Thoracic aorta (tissue), 2 donors: ENCODE measurements around the gene RSL24D1. TPM values are rescaled to one million over a fixed set of nuclear protein-coding genes. Genes with fewer than 3 reads are reported as not detected.

Experiments
- ATAC-seq: fragments of 150-250 bp; one replicate; pipeline ENCODE4 v1.8.0; 2017; ENCODE audit warnings: low read depth; ENCODE audit not compliant: insufficient number of reproducible peaks, low FRiP score
- DNase-seq: peaks from one replicate; pipeline ENCODE4 v3.0.0-alpha.2; 2020; ENCODE audit warnings: low spot score
- H3K27ac ChIP-seq, 2 donors: fragments of 200-600 bp; sonication (generic); 1 replicate in 1 of 2; 2 replicates in 1 of 2; pipeline ENCODE4 v1.5.1; 2016; ENCODE audit warnings: mild to moderate bottlenecking in 2 of 2, moderate library complexity in 2 of 2
- H3K27me3 ChIP-seq: fragments of 200-600 bp; sonication (generic); replicated peaks from 2 replicates; pipeline ENCODE4 v1.6.0; 2016; ENCODE audit warnings: mild to moderate bottlenecking; ENCODE audit not compliant: insufficient read depth
- H3K36me3 ChIP-seq: fragments of 200-600 bp; sonication (generic); one replicate; pipeline ENCODE4 v1.5.1; 2016
- H3K4me1 ChIP-seq, 2 donors: fragments of 200-600 bp; sonication (generic); 1 replicate in 1 of 2; 2 replicates in 1 of 2; pipeline versions ENCODE4 v1.5.1 to v1.6.0; 2016; ENCODE audit warnings: low read depth in 2 of 2, mild to moderate bottlenecking in 1 of 2; ENCODE audit not compliant: control insufficient read depth in 1 of 2
- H3K4me3 ChIP-seq: fragments of 200-600 bp; sonication (generic); 2 replicates; pipeline ENCODE4 v1.5.1; 2016; ENCODE audit warnings: mild to moderate bottlenecking
- H3K9me3 ChIP-seq: fragments of 200-600 bp; sonication (generic); 2 replicates; pipeline ENCODE4 v1.5.1; 2016
- total RNA-seq, 2 donors: library from RNA; depleted of rRNA; stranded (reverse); fragments of >200 nt; gene quantifications; one replicate each; pipeline versions ENCODE4 v1.1.0 to v1.2.3, GENCODE V29; 2016
- TF ChIP-seq, protein P1 (sequence below): fragments of 200-600 bp; sonication (generic); IDR thresholded peaks from one replicate; pipeline ENCODE4 v1.5.1; 2019; ENCODE audit warnings: antibody characterized with exemption

Gene RSL24D1
- total RNA-seq, 2 donors from 2014 or later = 34.9 to 85.5 TPM

DNA sequence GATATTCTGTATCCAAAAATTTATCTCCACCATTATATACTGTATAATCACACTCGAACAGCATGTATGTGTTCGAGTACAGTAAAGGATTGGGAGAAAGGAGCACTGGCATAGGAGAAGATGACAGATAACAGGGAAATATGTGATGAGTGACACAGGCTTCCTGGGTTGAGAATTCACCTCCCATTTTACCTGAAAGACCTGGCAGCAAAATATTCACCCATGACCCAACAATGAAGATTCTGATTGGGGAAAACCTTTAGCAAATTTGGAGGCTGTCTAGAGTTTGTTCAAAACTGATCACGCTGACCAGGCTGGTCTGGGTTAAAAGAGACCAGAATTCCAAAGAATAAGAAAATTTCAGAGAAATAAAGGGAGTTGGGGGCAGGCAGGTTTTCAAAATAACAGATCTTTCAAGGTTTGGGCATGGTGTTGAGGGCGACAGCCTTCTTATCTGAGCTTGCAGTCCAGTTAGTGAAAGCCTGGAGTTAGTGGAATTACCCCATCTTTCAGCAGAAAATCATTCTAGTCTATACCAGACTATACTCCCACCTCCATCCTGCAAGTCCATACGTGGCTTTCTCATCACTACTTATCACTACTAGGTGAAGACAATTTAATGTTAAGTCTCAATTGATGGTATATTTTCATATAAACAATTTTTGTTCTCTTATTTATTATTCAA is 42.8 kb upstream of the RSL24D1 start:
- no peak overlapping the region for H3K27ac ChIP-seq
- H3K9me3 ChIP-seq = no peaks in the 10 kb centered on the region
- TF ChIP-seq, protein P1, sequence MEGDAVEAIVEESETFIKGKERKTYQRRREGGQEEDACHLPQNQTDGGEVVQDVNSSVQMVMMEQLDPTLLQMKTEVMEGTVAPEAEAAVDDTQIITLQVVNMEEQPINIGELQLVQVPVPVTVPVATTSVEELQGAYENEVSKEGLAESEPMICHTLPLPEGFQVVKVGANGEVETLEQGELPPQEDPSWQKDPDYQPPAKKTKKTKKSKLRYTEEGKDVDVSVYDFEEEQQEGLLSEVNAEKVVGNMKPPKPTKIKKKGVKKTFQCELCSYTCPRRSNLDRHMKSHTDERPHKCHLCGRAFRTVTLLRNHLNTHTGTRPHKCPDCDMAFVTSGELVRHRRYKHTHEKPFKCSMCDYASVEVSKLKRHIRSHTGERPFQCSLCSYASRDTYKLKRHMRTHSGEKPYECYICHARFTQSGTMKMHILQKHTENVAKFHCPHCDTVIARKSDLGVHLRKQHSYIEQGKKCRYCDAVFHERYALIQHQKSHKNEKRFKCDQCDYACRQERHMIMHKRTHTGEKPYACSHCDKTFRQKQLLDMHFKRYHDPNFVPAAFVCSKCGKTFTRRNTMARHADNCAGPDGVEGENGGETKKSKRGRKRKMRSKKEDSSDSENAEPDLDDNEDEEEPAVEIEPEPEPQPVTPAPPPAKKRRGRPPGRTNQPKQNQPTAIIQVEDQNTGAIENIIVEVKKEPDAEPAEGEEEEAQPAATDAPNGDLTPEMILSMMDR = no peak
- no peak for DNase-seq
- H3K36me3 ChIP-seq = no peaks in the 10 kb centered on the region
- no peaks in the 10 kb centered on the region for H3K4me1 ChIP-seq
- H3K27me3 ChIP-seq = no peaks in the 10 kb centered on the region
- no peak overlapping the region for H3K4me3 ChIP-seq
- ATAC-seq = no peak

DNA sequence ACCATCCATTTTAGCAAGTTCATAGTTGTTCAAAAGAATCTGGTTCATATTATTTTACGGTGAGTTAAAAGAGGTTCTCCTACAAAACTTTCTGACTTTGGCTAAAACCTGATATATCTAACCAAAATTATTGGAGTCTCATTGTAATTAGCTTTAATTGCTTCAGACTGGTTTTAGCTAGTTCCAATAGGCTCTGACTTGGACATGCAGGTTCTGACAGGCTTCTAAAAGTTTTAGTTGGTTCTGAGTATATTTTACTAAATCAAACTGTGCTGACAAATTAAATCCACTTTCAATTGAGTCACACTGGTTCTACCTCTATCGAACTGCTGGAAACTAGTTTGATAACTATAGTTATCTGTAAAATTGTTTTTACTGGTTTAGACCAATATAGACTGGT is 42.1 kb upstream of the RSL24D1 start:
- DNase-seq (no peak), ATAC-seq (no peak)
- H3K9me3 ChIP-seq = no peaks in the 10 kb centered on the region
- H3K27ac ChIP-seq = no peak overlapping the region
- no peak overlapping the region for H3K4me3 ChIP-seq
- no peaks in the 10 kb centered on the region for H3K27me3 ChIP-seq
- no peaks in the 10 kb centered on the region for H3K4me1 ChIP-seq
- peaks cover 3% of the 10 kb centered on the region for H3K36me3 ChIP-seq
- TF ChIP-seq, protein P1 = no peak

DNA sequence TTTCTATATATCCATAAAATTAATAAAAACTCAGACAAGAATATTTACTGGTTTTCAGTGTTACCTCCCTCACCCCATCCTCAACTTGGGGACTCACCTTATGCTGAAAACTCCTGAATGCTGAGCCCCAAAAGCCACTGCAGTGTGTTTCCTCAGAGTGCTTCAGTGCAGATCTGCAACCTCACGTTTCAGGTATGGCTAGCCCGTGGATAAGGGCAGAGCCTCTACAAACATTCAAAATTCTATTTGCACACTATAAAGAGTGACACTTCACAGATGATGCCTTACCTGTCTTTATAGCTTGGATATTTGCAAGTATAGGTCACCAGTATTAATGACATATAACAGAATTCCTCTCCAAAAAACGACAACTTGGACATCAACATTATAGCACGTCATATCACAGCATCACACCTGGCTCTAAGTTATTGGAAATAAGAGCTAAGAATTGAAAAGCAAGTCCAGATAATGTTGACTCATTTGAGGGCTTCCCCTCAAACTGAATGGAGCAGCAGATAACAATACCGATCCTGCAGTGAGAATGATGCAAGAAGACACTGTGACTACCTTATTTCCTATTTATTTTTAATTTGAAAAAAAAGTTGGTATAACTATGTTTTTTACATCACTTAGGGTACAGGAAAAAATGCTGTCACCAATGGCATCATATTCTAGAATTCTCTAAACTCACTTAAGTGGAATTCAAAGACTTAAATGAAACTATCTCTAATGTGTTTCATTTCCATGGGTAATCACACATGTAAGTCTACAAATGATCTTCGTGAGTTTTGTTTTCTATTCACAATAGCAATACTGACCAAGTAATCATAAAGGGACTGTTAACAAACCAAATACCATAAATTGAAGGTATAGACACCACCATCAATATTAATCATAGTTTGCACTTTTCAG is 40.7 kb upstream of the RSL24D1 start:
- ATAC-seq = no peak

DNA sequence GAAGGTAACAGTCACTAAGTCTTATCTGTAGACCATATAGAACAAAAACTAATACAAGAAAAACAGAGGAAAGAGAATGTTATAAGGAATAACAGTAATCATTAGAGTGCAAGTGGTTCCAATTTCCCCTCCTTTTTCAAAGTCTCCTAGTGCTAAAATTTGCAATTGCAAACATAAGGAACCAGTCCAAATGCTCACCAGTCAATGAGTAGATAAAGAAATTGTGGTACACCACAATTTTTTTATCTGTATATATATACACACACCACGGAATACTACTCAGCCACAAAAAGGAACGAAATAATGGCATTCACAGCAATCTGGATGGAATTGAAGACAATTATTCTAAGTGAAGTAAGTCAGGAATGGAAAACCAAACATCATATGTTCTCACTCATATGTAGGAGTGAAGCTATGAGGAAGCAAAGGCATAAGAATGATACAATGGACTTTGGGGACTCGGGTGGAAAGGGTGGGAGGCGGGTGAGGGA is 38.9 kb upstream of the RSL24D1 start:
- no peak overlapping the region for H3K4me3 ChIP-seq
- H3K27ac ChIP-seq = no peak overlapping the region
- H3K9me3 ChIP-seq = no peaks in the 10 kb centered on the region
- peaks cover 3% of the 10 kb centered on the region for H3K36me3 ChIP-seq
- DNase-seq = no peak
- H3K4me1 ChIP-seq = no peaks in the 10 kb centered on the region
- TF ChIP-seq, protein P1 = no peak
- no peaks in the 10 kb centered on the region for H3K27me3 ChIP-seq
- ATAC-seq = no peak

More for the DNA sequence above, 40.7 kb upstream of the RSL24D1 start:
- Histone ChIP-seq H3K36me3 (peaks cover 3% of the 10 kb centered on the region), H3K27me3 (no peaks in the 10 kb centered on the region), H3K4me3 (no peak overlapping the region), H3K9me3 (no peaks in the 10 kb centered on the region), H3K4me1 (no peaks in the 10 kb centered on the region), H3K27ac (no peak overlapping the region)
- no peak for DNase-seq
- TF ChIP-seq, protein P1 = no peak

DNA sequence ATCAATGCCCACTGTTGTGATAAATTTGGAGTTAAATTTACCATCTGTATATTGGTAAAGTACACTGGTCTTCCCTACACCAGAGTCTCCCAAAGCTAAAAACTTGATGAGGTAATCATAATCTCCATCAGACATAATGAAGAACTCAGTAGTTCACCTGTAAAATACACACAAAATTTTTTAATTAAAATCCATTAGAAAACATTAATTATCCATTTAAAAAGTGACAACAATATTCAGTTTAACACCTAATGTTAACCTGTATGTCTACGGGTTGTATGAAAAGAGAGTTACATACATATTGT is 38.0 kb upstream of the RSL24D1 start:
- TF ChIP-seq, protein P1 = no peak
- no peaks in the 10 kb centered on the region for H3K27me3 ChIP-seq
- ATAC-seq (no peak), DNase-seq (no peak)
- H3K9me3 ChIP-seq = no peaks in the 10 kb centered on the region
- H3K27ac ChIP-seq = no peak overlapping the region
- no peak overlapping the region for H3K4me3 ChIP-seq
- peaks cover 3% of the 10 kb centered on the region for H3K36me3 ChIP-seq
- peaks cover 0 to 6% of the 10 kb centered on the region in 2 donors for H3K4me1 ChIP-seq
